ES-I3 (cell line): ENCODE measurements around the gene ACIN1.

Source experiments
- H3K36me3 ChIP-seq: 2 replicates; pipeline ENCODE4 v1.6.1; 2013; ENCODE audit warnings: mild to moderate bottlenecking, low read length, control low read depth, moderate library complexity; ENCODE audit not compliant: insufficient read depth
- H3K4me1 ChIP-seq: 2 replicates; pipeline ENCODE4 v1.6.1; 2013; ENCODE audit warnings: mild to moderate bottlenecking, control low read depth, low read length; ENCODE audit not compliant: insufficient read depth
- H3K9ac ChIP-seq: 2 replicates; pipeline ENCODE4 v1.6.1; 2013; ENCODE audit warnings: low read depth, mild to moderate bottlenecking, low read length, moderate library complexity
- H3K9me3 ChIP-seq: 2 replicates; pipeline ENCODE4 v1.6.1; 2013; ENCODE audit warnings: mild to moderate bottlenecking, low read length, moderate library complexity; ENCODE audit not compliant: control insufficient read depth, insufficient read depth

Gene ACIN1

GRCh38 chr14:23013054-23013748 is 81.7 kb downstream of the ACIN1 start:
- H3K36me3 ChIP-seq, result no peaks in the 10 kb centered on the region
- H3K9me3 ChIP-seq, result no peaks in the 10 kb centered on the region
- H3K4me1 ChIP-seq, result 0 out of 2 replicates have a peak, but pooled peaks cover 3% of the 10 kb centered on the region
- no peak overlapping the region for H3K9ac ChIP-seq

GRCh38 chr14:23009939-23010726 is 84.8 kb downstream of the ACIN1 start, which contains the start of gene C14orf93:
TSS of gene C14orf93 (minus strand) at chr14:23010143. CDS start at chr14:22999023, 11,120 bp downstream.
- Histone ChIP-seq H3K9me3 (no peaks in the 10 kb centered on the region), H3K9ac (peak within 1 kb of the TSS; percentile 74), H3K36me3 (no peaks in the 10 kb centered on the region), H3K4me1 (peaks cover 5% of the 10 kb centered on the region; the same call in 1 of the 2 replicates)

- peak overlapping the region; percentile 74; the same call in 1 of the 2 replicates for H3K9ac ChIP-seq
- no peaks in the 10 kb centered on the region for H3K36me3 ChIP-seq
- peaks cover 5% of the 10 kb centered on the region; the same call in 1 of the 2 replicates for H3K4me1 ChIP-seq
- no peaks in the 10 kb centered on the region for H3K9me3 ChIP-seq
Measured at GRCh38 chr14:23009483-23009938, 85.4 kb downstream of the ACIN1 start.

GRCh38 chr14:23008831-23009230 is 86.1 kb downstream of the ACIN1 start:
- H3K36me3 ChIP-seq, result no peaks in the 10 kb centered on the region
- no peak overlapping the region for H3K9ac ChIP-seq
- peaks cover 5% of the 10 kb centered on the region; the same call in 1 of the 2 replicates for H3K4me1 ChIP-seq
- no peaks in the 10 kb centered on the region for H3K9me3 ChIP-seq
